HG02938 (cell line): ENCODE data around the gene HGS.
A peak's percentile ranks its signal among the peaks of the same experiment; 100 is the strongest.

Experiments used
- ATAC-seq: cut with Tn5 transposase; IDR thresholded peaks from one replicate; pipeline ENCODE4 v1.9.1; 2021; ENCODE audit warnings: mild to moderate bottlenecking, moderate library complexity; ENCODE audit not compliant: unreplicated experiment

HGS gene, protein sequence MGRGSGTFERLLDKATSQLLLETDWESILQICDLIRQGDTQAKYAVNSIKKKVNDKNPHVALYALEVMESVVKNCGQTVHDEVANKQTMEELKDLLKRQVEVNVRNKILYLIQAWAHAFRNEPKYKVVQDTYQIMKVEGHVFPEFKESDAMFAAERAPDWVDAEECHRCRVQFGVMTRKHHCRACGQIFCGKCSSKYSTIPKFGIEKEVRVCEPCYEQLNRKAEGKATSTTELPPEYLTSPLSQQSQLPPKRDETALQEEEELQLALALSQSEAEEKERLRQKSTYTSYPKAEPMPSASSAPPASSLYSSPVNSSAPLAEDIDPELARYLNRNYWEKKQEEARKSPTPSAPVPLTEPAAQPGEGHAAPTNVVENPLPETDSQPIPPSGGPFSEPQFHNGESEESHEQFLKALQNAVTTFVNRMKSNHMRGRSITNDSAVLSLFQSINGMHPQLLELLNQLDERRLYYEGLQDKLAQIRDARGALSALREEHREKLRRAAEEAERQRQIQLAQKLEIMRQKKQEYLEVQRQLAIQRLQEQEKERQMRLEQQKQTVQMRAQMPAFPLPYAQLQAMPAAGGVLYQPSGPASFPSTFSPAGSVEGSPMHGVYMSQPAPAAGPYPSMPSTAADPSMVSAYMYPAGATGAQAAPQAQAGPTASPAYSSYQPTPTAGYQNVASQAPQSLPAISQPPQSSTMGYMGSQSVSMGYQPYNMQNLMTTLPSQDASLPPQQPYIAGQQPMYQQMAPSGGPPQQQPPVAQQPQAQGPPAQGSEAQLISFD

DNA sequence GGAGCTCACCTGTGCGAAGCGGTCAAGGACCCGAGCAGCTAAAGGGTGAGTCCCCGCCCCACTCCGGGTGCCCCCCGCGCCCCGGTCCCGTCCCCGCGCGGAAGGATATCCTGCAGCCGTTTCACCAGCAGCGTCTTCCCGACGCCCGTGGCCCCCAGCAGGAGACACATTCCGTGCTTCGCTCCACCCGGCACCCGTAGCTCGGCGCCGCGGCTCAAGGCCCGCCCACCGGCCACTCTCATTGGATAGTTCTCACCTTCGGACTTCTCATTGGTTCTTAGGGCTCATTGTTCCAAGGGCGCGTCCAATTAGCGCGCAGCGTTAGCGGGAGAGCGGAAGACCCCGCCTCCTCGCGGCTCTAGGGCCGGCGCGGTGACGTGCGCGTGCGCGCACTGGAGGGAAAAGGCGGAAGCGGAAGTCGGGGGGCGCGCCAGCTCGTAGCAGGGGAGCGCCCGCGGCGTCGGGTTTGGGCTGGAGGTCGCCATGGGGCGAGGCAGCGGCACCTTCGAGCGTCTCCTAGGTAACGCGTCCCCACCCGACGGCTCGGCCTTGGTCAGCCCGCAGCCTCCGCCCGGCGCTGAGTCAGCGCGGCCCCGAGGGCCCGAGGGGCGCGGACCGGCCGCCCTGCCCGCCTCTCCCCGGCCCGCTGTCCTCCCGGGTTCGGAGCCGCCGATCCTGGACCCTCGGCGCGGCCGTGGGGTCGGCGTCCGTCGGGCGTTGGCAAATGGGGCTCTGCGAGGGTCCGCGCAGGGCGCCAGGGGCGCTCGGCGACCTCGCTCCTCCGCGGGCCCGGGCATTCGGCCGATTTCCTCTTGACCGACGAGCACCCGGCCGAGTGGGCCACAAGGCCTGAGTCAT is at the start of gene HGS, which contains the start of gene ARL16:
HGS (plus strand) TSS at position 428 of the 858 bp plus-strand sequence; CDS start at position 484, 56 bp downstream.
ARL16 (minus strand) TSS at position 214 of the 858 bp plus-strand sequence; CDS start at position 170, 44 bp downstream.
- ATAC-seq, result peak; percentile 89

DNA sequence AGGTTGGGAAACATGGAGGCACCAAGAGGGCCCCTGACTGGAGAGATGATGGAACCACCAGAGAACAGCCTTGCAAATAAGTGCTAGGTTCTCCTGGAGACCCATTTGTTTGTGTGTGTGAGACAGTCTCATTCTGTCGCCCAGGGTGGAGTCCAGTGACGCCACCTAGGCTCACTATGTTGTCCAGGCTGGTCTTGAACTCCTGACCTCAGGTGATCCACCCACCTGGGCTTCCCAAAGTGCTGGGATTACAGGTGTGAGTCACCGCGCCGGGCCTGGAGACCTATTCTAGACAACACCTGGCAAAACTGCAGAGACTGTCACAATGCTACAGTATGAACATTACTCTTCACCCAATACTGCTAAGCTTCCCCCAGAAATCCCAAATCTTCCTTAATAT is 48.4 kb upstream of the HGS start:
- no peak for ATAC-seq

DNA sequence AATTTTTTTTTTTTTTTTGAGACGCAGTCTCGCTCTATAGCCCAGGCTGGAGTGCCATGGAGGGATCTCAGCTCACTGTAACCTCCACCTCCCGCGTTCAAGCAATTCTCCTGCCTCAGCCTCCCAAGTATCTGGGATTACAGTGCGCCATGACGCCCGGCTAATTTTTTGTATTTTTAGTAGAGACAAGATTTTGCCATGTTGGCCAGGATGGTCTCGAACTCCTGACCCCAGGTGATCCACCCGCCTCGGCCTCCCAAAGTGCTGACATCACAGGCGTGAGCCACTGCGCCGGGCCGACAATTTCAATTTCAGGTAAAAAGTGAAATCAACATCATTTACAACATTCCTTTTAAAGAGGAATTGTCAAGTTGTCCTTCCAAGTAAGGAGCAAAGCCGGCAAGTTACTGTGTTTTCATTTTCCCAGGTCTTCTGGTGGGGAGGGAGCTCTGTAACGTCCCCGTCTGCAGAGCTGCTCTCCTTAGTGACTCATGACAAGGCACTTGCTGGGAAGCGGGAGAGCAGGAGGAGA is 47.8 kb upstream of the HGS start:
- ATAC-seq, result no peak

DNA sequence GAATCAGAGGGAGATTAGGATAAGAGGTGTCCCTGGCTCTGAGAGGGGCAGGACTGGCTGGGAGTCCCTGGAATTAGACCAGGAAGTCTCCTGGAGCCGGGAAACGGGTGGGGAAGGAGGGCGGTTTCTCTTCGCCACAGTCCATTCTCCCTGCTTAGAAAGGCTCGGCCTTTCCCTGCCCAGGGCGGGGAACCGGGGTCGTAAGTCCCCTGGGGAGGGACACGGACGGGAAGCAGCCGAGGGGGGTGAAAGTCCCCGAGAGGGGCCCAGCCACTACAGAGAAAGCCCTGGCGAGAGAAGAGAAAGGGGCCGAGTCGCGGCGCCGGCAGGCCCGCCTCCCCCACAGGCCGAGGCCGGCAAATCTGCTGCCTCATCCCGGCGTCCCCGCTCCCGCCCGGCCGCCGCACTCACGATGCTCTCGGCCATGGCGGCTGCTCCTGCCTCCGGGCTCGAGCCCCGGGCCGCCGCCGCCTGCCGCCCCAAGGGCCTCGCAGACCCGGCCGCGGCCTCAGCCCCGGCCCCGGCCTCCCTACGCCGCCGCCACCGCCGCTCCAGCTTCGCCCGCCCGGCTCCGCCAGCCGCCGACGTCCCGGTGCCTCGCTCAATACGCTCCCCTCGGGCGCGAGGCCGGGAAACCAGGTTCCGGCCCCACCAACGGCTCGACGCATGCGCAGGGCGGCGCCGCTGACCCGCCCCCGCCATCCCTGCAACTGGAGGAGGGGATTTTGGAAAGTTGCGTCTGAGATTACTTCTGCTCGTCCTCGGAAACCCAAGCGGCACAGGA is 47.1 kb upstream of the HGS start, which contains the start of the genes NPLOC4 and TSPAN10:
NPLOC4 (minus strand) TSS at position 608 of the 784 bp plus-strand sequence; CDS start at position 426, 182 bp downstream.
TSPAN10 (plus strand) TSS at position 692 of the 784 bp plus-strand sequence. CDS start 5,217 bp downstream, outside the sequence.
- ATAC-seq, result peak; percentile 79

DNA sequence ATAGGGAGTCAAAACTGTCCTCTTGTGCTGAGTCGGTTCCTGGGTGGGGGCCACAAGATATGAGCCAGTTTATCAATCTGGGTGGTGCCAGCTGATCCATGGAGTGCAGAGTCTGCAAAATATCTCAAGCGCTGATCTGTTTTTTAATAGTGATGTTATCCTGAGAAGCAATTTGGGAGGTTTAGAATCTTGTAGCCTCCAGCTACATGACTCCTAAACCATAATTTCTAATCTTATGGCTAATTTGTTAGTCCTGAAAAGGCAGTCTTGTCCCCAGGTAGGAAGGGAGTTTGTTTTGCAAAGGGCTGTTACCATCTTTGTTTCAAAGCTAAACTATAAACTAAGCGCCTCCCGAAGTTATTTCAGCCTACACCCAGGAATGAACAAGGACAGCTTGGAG is 45.1 kb upstream of the HGS start:
- no peak for ATAC-seq

DNA sequence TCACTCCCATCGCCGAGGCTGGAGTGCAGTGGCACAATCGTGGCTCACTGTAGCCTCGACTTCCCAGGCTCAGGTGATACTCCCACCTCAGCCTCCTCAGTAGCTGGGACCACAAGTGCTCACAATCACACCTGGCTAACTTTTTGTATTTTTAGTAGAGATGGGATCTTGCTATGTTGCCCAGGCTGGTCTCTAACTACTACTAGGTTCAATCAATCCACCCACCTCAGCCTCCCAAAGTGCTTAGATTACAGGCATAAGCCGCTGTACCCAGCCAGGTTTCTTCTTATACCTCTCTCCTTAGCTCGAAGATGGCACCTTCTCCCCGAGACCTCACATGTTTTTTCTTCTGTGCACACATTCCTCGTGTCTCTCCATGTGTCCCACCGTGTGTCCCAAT is 43.8 kb upstream of the HGS start:
- ATAC-seq, result no peak

DNA sequence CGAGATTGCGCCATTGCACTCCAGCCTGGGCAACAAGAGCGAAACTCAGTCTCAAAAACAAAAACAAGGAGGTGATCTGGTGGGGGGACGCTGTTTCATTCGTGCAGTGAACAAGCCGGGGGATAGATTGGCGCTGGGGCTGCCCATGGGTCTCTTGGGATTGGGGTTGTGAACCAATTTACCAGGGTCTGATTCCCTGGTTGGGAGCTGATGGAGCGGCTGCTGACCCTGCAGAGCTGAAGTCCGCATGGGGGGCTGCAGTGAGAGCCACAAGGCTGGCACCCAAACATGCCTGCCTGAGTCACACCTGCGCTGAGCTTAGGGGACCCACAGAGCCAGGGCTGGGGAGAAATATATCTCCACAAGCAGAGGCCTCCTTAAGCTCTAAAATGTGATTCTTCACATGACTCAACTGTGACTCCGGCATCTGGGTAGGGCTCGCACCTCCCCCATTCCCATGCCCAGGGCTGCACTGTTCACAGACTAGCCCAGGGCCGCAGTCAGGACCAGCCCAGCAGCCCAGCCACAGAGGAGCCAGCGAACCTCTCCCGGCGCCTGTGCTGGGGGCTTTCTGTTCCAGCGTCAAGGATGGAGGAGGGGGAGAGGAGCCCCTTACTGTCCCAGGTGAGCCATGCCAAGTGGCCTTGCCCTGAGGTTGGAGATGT is 41.9 kb upstream of the HGS start:
- ATAC-seq, result no peak

DNA sequence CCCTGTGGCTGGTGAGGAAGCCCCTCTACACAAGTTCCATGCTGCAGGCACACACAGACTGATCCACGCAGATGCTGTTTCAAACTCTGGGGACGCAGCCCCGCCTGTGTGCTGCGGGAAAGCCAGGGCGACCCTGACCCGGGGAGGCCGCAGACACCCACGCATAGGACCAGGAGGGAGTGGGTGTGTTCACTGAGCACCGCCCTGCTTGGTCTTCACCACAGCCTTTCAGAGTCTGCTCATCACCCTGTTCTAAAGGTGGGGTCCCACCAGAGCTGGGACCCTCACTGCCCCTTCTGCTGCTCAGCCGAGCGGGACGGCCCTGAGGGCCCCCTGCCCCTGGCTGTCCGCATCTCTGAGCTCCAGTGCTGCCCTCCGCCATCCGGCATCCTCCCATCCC is 39.3 kb upstream of the HGS start:
- no peak for ATAC-seq

DNA sequence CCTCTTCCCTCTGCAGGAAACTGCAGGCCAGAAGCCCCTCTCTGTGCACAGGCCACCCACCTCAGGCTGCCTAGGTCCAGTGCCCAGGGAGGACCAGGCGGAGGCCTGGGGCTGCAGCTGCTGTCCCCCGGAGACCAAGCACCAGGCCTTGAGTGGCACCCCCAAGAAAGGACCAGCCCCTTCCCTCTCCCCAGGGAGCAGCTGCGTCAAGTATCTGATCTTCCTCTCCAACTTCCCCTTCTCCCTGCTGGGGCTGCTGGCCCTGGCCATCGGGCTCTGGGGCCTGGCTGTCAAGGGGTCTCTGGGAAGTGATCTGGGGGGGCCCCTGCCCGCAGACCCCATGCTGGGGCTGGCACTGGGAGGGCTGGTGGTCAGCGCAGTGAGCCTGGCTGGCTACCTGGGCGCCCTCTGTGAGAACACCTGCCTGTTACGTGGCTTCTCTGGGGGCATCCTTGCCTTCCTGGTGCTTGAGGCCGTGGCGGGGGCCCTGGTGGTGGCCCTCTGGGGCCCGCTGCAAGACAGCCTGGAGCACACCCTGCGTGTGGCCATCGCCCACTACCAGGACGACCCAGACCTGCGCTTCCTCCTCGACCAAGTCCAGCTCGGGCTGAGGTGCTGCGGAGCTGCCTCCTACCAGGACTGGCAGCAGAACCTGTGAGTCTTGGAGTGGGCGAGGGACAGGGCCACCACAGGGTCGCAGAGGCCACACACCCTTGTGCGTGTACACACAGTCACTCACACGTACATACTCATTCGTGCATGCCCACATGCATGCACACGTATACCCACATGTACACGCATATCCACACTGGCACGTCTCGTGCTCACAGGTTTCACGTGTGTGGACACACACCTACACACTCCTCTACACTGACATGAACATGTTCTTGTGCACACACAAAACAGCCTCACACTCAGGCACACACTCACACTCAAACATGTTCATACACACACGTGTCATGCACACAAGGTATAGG is 38.5 kb upstream of the HGS start:
- no peak for ATAC-seq

DNA sequence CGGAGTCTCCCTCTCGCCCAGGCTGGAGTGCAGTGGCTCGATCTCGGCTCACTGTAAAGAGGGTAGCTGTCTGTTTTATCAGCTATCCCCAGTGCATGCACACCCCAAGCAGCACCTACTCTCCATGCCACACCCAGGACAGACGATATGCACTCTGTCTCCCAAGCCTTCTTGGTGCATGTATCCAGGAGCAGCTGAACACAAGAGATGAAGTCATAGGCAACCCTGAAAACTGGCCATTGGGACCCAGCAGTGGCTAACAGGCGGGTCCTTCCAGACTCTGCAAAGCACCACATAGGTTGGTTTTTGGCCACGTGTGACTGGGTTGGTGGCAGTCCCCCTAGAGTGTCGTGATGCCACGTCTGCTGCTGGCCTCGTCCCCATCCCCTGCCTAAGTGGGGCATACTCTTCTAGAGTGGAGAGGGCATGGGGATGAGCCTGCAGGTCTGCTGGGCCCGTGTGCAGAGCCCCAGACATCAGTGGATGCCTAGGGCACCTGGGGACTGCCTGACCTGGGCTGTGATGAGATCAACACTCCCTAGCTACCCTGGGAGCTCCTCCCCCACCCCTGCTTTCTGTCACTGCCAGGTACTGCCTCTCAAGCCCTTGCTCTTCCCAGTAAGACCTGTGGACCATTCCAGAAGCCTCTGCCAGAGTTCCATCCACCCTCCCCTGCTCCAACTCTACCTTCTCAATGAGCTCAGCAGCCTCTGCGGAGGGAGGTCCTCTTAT is 36.8 kb upstream of the HGS start:
- ATAC-seq, result no peak

DNA sequence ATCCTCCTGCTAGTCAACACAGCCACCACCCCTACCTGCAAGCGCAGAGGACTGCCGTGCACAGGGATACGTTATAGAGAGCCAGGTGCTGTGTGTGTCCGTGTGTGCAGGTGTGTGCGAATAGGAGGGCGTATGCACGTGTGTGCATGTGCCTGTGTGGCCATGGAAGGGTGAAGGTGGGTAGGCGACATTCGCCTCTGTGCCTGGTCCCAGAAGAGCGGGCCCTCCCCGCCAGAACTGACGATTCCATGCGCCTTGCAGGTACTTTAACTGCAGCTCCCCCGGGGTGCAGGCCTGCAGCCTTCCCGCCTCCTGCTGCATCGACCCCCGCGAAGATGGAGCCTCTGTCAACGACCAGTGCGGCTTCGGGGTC is 36.2 kb upstream of the HGS start:
- no peak for ATAC-seq

DNA sequence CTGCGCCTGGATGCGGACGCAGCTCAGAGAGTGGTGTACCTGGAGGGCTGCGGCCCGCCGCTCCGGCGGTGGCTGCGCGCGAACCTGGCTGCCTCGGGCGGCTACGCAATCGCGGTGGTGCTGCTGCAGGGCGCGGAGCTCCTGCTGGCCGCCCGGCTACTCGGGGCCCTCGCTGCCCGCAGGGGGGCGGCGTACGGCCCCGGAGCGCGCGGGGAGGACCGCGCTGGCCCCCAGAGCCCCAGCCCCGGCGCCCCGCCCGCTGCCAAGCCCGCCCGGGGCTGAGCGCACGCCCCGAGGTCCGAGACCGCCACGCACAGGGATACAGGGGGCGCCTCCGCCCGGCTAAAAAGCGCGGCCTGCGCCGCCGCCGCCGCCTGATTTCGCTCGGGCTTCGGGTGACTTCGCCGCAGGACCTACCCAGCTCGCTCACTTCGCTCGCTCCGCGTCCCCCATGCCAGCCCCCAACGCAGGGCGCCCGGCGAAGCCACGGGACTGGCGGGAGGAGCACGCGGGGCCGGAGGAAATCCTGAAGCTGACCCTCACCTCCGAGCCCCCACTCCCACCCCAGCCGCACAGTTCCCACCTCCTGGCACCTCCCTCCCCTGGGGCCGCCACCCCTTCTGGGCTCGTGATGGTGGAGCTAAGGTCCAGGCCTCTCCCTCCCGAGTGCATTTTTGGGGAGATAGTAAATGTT is 35.7 kb upstream of the HGS start:
- no peak for ATAC-seq

DNA sequence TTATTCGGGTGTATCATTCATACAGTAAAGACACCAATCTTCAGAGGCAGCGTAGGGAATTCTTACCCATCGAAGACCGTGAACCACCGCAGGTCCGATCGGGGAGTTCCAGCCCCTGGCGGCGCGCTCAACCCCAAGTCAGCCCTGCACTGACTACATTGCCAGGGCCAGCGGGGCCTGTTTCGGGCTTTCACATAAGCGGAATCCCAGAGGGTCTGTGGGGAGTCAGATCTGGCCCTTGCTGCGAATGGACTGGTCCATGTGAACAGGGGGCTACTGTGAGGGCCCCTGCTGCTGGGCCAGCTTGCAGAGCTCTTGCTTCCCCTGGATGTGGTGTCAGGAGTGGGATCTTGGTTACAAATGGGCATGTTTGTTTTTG is 35.1 kb upstream of the HGS start:
- ATAC-seq, result no peak

DNA sequence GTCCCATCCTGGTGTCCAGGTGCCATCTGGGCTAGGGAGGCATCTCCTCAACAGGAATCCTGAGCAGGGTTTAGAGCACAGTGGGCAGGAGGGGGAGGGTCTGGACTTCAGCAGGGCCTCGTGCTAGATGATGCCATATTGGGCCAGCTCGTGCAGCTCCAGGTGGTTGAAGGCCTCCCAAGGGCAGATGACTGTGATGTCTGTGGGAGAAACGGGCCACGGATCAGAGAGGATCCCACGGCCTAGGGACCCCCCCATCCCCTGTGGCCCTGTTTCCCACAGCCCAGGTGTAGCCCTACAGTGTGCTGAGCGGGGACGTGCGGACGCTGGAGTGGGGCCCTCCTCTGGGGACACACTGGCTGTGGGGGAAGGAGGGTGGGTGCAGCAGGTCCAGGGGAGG is 32.9 kb upstream of the HGS start:
- no peak for ATAC-seq

DNA sequence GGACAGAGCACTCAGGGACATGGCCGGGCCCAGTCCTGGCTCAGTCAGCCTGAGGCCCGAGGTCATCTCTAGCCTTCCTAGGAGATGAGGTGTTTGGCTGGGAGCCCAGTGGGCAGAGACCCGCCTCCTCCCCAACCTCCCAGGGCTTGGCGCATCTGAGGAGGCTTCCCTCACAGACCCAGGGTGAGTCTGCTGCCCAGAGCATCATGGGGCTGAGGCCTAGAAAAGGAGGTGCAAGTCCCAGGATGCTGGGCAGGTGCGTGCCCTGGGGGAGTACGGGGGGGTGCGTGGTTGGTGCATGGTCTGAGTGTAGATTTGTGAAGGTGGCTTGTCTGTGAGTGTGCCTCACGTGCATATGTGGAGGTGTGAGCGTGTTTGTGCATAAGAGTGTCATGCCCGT is 32.1 kb upstream of the HGS start:
- ATAC-seq, result no peak

DNA sequence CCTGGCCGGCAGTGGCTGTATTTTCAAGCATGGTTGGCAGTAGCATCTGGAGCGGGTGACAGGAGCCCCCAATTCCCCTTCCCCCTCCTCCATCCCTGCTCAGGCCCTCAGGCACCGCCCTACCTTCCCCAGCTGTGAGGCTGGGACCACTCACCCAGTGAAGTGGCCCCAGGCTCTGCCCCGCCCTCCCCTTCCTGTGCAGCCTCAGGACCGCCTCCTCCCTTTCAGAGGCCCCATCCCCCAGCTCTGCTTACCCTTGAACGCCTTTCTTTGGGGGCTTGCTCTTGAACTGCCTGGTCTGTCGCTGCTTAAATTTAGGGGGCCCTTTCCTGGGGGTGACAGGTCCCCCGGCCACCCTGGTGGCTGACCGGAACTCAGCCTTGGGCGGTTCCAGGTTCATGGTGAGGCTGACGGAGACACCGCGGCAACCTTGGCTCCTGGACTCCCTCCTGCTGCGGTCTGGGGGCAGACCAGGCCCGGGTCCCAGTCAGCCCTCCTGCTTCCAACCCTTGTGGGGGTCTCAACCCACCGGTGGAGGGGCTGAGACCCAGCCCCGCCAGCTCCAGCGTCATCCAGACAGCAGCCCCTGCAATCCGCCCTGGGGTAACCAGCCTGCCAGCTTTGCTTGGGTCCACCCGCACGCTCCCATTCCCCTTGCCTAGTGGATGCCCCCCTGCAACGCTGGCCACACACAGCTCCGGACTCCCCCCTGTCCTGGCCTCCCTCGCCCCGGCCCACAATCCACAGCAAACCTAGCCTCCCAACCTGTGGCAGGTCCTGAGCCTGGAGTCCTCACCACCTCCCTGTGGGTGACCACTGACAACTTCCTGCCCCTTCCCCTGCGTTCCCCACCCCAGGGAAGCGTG is 30.7 kb upstream of the HGS start:
- ATAC-seq, result no peak
